Vagina (tissue), 2 donors: Measurements from ENCODE around the gene GABBR2.

Experiments used
- CTCF ChIP-seq, 3 experiments: fragments of 450-650 bp in 2 of 3; fragments of 200-600 bp in 1 of 3; sonication (generic) in 1 of 3; IDR thresholded peaks; one replicate each; pipeline ENCODE4 v1.5.1; 2017 to 2019; ENCODE audit warnings: antibody characterized with exemption in 3 of 3, mild to moderate bottlenecking in 2 of 3, moderate library complexity in 2 of 3
- POLR2A ChIP-seq, 2 donors: fragments of 450-650 bp; IDR thresholded peaks; one replicate each; pipeline ENCODE4 v1.6.1; 2017; ENCODE audit warnings: antibody characterized with exemption in 2 of 2, mild to moderate bottlenecking in 2 of 2, moderate library complexity in 2 of 2
- POLR2AphosphoS5 ChIP-seq, 2 donors: sonication (generic); formaldehyde crosslinking; IDR thresholded peaks; one replicate each; pipeline ENCODE4 v1.9.0; 2017; ENCODE audit warnings: antibody characterized with exemption in 2 of 2, mild to moderate bottlenecking in 2 of 2, low read depth in 1 of 2; ENCODE audit not compliant: insufficient read depth in 1 of 2

- TF ChIP-seq CTCF (IDR thresholded peaks at IDR 0.05) (no peak), POLR2A (IDR thresholded peaks at IDR 0.05) (no peak), POLR2AphosphoS5 (IDR thresholded peaks at IDR 0.05; ENCODE audit: insufficient read depth in 1 of 2, low read depth in 1 of 2) (no peak)
Observed at GRCh38 chr9:98702340-98702739, 6.4 kb downstream of the GABBR2 start.
